Ovary (tissue), 9 donors: ENCODE measurements around the gene LMOD2. TPM values are rescaled to one million over a fixed set of nuclear protein-coding genes. Genes with fewer than 3 reads are reported as not detected.

Source experiments
- DNase-seq, 5 donors: peaks; one replicate each; pipeline ENCODE4 v3.0.0-alpha.2; 2019 to 2020
- H3K27ac ChIP-seq, 2 donors: fragments of 200-600 bp; one replicate each; pipeline versions ENCODE4 v1.5.1 to v1.8.0; 2019 to 2022
- H3K27me3 ChIP-seq: fragments of 200-600 bp; one replicate; pipeline ENCODE4 v1.8.0; 2022
- H3K36me3 ChIP-seq: fragments of 200-600 bp; sonication (generic); one replicate; pipeline ENCODE4 v1.5.1; 2019
- H3K4me1 ChIP-seq: one replicate; pipeline ENCODE4 v1.8.1; 2013; ENCODE audit warnings: mild to moderate bottlenecking, moderate library complexity; ENCODE audit not compliant: insufficient read depth
- H3K4me3 ChIP-seq: fragments of 200-600 bp; sonication (generic); one replicate; pipeline ENCODE4 v1.5.1; 2017
- H3K9me3 ChIP-seq, 2 donors: fragments of 200-600 bp in 1 of 2; sonication (generic) in 1 of 2; one replicate each; pipeline versions ENCODE4 v1.5.1 to v1.8.1; 2013 to 2019; ENCODE audit warnings: mild to moderate bottlenecking in 1 of 2, moderate library complexity in 1 of 2
- EP300 ChIP-seq: sonication (generic); formaldehyde crosslinking; IDR thresholded peaks from one replicate; pipeline ENCODE4 v1.6.1; 2017; ENCODE audit warnings: antibody characterized with exemption
- POLR2A ChIP-seq: fragments of 450-650 bp; IDR thresholded peaks from one replicate; pipeline ENCODE4 v1.6.1; 2017; ENCODE audit warnings: antibody characterized with exemption, mild to moderate bottlenecking, moderate library complexity
- WGBS, 3 donors: extraction: QIAGEN DNeasy Blood & Tissue Kit in 1 of 3; methylation state at CpG; one replicate each; pipeline versions ENCODE4 v1.1.5 to v1.1.7; 2013 to 2017; 5-methylcytosine and 5-hydroxymethylcytosine counted together
- intact Hi-C, 4 donors: fragments of 100-400 bp; cut with DNase I; formaldehyde crosslinking; loops; one replicate each; pipeline versions ENCODE4 v1.11.0 to v1.15.1; 2022 to 2023
- polyA plus RNA-seq, 2 donors: library from polyadenylated mRNA; stranded (reverse); fragments of 200-250 nt in 1 of 2; fragments of 350-450 nt in 1 of 2; fragmentation: Illumina TruSeq in 1 of 2; extraction: RNeasy Lipid Tissue Mini Kit (QIAGEN cat#74804) in 1 of 2; gene quantifications; one replicate each; pipeline ENCODE4 v1.2.3, GENCODE V29; 2013 to 2014
- total RNA-seq, 7 donors: library from RNA; depleted of rRNA in 2 of 7; stranded (reverse); fragments of >200 nt in 2 of 7; fragmentation: NEBNext Ultra II Directional in 3 of 7; extraction: Animal tissue kit (Norgen Biotek cat#: 25700) in 3 of 7; gene quantifications; one replicate each; pipeline versions ENCODE4 v1.1.0 to v1.2.4, GENCODE V29; 2016 to 2023
- TF ChIP-seq, protein P1 (sequence below), 3 donors: fragments of 450-650 bp in 2 of 3; fragments of 200-600 bp in 1 of 3; IDR thresholded peaks; one replicate each; pipeline versions ENCODE4 v1.5.1 to v1.8.0; 2016 to 2022; ENCODE audit warnings: antibody characterized with exemption in 3 of 3, mild to moderate bottlenecking in 1 of 3
- donor health status: DM: no; HTN: no; CAD: no; lungs with moderate emphysema.
- donor health status: DM: no; HTN: no; CAD: no.
- donor health status: Bipolar disorder and iron deficiency.
- donor health status: DM: yes; HTN: yes; CAD: no.
- donor health status: DM: no; HTN: no; CAD: no.
- donor health status: DM: yes; HTN: yes; CAD: no.

Gene LMOD2
- total and polyA plus RNA-seq, 9 donors: 0.07 to 0.15 TPM; not detected in 7

DNA sequence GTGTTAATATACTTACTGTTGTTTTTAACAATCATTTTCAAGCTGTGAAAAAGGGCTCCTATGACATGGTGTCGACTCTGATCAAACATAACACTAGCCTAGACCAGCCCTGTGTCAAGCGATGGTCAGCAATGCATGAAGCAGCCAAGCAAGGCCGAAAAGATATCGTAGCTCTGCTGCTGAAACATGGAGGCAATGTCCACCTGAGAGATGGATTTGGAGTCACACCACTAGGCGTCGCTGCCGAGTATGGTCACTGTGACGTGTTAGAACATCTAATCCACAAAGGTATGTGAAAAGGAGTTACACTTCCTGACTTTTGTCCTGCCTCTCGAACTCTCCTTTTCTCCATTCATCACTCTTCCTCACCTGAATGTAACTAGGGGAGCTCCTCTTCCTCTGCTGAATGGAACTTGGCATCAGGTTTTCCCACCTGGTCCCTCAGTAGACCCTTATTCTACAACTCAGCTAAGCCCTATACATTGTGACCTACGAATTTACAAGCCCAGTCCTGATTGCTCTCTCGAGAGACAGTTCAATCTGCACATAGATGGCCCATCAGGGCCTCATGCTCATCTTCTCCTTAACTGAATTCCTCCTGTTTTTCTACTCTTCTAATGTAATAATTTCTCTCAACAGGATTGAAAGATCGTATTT is 31.0 kb upstream of the LMOD2 start:
- Histone ChIP-seq H3K4me3 (no peak overlapping the region), H3K4me1 (no peaks in the 10 kb centered on the region), H3K36me3 (no peaks in the 10 kb centered on the region), H3K27me3 (no peaks in the 10 kb centered on the region), H3K27ac (no peak overlapping the region), H3K9me3 (no peaks in the 10 kb centered on the region)
- intact Hi-C loops: no loop called here
- DNase-seq: peak in 3 of 5 donors; percentile 29 to 47 (median 32)
- TF ChIP-seq EP300 (no peak), POLR2A (no peak)
- TF ChIP-seq, protein P1, sequence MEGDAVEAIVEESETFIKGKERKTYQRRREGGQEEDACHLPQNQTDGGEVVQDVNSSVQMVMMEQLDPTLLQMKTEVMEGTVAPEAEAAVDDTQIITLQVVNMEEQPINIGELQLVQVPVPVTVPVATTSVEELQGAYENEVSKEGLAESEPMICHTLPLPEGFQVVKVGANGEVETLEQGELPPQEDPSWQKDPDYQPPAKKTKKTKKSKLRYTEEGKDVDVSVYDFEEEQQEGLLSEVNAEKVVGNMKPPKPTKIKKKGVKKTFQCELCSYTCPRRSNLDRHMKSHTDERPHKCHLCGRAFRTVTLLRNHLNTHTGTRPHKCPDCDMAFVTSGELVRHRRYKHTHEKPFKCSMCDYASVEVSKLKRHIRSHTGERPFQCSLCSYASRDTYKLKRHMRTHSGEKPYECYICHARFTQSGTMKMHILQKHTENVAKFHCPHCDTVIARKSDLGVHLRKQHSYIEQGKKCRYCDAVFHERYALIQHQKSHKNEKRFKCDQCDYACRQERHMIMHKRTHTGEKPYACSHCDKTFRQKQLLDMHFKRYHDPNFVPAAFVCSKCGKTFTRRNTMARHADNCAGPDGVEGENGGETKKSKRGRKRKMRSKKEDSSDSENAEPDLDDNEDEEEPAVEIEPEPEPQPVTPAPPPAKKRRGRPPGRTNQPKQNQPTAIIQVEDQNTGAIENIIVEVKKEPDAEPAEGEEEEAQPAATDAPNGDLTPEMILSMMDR (IDR thresholded peaks at IDR 0.05): peak in 1 of 3 donors; percentile 6
- WGBS, 3 donors: 72 to 76% (median 75%) methylated on average over 12 of the region's 12 CpGs

DNA sequence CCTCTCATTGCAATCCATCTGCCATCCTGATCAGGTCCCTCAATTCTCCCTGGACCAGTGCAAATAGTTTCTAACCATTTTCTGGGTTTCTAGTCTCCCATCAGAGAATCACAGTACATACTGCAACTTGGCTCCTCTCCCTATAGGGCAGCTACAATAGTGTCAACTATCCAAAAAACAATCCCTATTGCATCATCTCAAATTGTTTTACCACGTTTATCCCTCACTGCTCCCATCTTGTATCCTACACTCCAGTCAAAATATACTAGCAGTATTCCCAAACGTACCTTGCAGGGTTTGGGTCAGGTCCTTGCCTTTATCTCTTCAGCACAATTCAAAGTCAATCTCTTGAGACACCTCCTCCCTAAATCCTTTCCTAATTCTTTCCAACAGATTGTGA is 30.4 kb upstream of the LMOD2 start:
- no peaks in the 10 kb centered on the region for H3K27me3 ChIP-seq
- no peak overlapping the region for H3K4me3 ChIP-seq
- H3K27ac ChIP-seq: no peak overlapping the region
- no peak for DNase-seq
- H3K36me3 ChIP-seq: no peaks in the 10 kb centered on the region
- TF ChIP-seq, protein P1 (IDR thresholded peaks at IDR 0.05): no peak
- TF ChIP-seq EP300 (no peak), POLR2A (no peak)
- no peaks in the 10 kb centered on the region for H3K9me3 ChIP-seq
- H3K4me1 ChIP-seq: no peaks in the 10 kb centered on the region
- WGBS, 3 donors: 28 to 46% (median 33%) methylated on average over 2 of the region's 2 CpGs
- intact Hi-C loops: no loop called here

DNA sequence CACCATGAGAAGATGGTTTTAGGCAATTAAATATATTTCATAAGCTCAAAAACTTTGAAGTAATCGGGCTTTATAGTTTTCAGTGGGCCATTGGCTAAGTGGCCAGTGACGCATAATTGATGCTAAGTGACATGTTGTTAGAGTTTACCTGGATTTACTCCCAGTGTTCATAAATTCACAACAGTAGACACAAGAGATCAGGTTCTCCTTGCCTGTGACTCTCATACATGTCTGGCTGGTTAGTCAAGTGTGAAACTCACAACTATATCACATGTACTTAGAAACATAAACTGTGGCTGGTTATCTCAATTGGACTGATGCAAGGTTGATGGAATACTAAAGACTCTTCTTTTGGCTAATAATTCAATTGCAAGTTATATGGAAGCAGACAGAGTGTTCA is 27.8 kb upstream of the LMOD2 start:
- 95 to 98% (median 97%) methylated on average over 2 of the region's 2 CpGs for WGBS, 3 donors
- Histone ChIP-seq H3K36me3 (no peaks in the 10 kb centered on the region), H3K27me3 (no peaks in the 10 kb centered on the region), H3K27ac (no peak overlapping the region), H3K9me3 (no peaks in the 10 kb centered on the region), H3K4me1 (no peaks in the 10 kb centered on the region), H3K4me3 (no peak overlapping the region)
- no peak for TF ChIP-seq POLR2A
- TF ChIP-seq EP300: no peak
- TF ChIP-seq, protein P1 (IDR thresholded peaks at IDR 0.05): no peak
- intact Hi-C loops: no loop called here
- DNase-seq: no peak

DNA sequence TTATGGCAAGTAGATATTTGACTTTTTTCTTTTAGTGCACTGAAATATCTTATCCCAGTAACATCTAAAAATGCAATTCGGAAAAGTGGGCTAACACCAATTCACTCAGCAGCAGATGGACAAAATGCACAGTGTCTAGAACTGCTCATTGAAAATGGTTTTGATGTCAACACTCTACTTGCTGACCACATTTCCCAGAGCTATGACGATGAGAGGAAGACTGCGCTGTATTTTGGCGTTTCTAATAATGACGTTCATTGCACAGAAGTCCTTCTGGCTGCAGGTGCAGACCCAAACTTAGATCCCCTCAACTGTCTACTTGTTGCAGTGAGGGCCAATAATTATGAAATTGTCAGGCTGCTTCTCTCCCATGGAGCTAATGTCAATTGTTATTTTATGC is 26.8 kb upstream of the LMOD2 start:
- intact Hi-C loops: no loop called here
- Histone ChIP-seq H3K9me3 (no peaks in the 10 kb centered on the region), H3K4me3 (no peak overlapping the region), H3K27me3 (no peaks in the 10 kb centered on the region), H3K4me1 (no peaks in the 10 kb centered on the region), H3K27ac (no peak overlapping the region), H3K36me3 (no peaks in the 10 kb centered on the region)
- 93 to 97% (median 95%) methylated on average over 5 of the region's 5 CpGs for WGBS, 3 donors
- DNase-seq: no peak
- TF ChIP-seq POLR2A (no peak), EP300 (no peak)
- TF ChIP-seq, protein P1 (IDR thresholded peaks at IDR 0.05): no peak
